ENCODE data around the gene AP1G1. TPM values are rescaled to one million over a fixed set of nuclear protein-coding genes. Genes with fewer than 3 reads are reported as not detected.

The AP1G1 gene
- total RNA-seq, 1 donor from 2014 or later, result 104 TPM

GRCh38 chr16:71775949-71776348 lies 32.7 kb downstream of the AP1G1 start:
- no peaks in the 10 kb centered on the region for H3K36me3 Mint-ChIP-seq (ENCODE audit: unreplicated experiment)
- DNase-seq, result no peak
- H3K4me3 Mint-ChIP-seq (ENCODE audit: unreplicated experiment), result no peak overlapping the region
- H3K27me3 Mint-ChIP-seq (ENCODE audit: unreplicated experiment), result no peaks in the 10 kb centered on the region
- no peaks in the 10 kb centered on the region for H3K9me3 Mint-ChIP-seq (ENCODE audit: unreplicated experiment)
- TF ChIP-seq CTCF (IDR thresholded peaks at IDR 0.05; ENCODE audit: partially characterized antibody, unreplicated experiment), result no peak
- H3K27ac Mint-ChIP-seq (ENCODE audit: unreplicated experiment), result no peak overlapping the region
- no peaks in the 10 kb centered on the region for H3K4me1 Mint-ChIP-seq (ENCODE audit: low read depth, unreplicated experiment)

DNA sequence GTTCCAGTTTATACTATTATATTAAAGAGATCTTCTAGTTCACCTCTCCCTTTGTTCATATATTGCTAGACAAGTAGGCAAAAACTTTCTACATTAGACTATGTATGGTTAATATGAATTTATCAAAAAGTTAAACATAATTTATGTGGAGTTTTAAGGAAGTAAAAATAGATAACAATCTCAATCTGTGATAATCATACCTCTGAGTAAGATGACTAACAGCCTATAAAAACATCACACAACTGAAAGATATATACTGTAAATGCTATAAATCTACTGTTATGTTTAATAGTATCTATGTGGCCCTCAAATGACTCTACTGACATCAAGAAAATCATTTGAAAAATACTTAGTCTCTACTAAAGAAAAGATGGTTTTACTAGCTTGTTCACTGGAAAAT lies 37.1 kb downstream of the AP1G1 start:
- Mint-ChIP-seq H3K27me3 (ENCODE audit: unreplicated experiment) (no peaks in the 10 kb centered on the region), H3K4me1 (ENCODE audit: low read depth, unreplicated experiment) (no peaks in the 10 kb centered on the region), H3K36me3 (ENCODE audit: unreplicated experiment) (no peaks in the 10 kb centered on the region), H3K9me3 (ENCODE audit: unreplicated experiment) (no peaks in the 10 kb centered on the region), H3K4me3 (ENCODE audit: unreplicated experiment) (no peak overlapping the region), H3K27ac (ENCODE audit: unreplicated experiment) (no peak overlapping the region)
- no peak for DNase-seq
- TF ChIP-seq CTCF (IDR thresholded peaks at IDR 0.05; ENCODE audit: partially characterized antibody, unreplicated experiment), result no peak

DNA sequence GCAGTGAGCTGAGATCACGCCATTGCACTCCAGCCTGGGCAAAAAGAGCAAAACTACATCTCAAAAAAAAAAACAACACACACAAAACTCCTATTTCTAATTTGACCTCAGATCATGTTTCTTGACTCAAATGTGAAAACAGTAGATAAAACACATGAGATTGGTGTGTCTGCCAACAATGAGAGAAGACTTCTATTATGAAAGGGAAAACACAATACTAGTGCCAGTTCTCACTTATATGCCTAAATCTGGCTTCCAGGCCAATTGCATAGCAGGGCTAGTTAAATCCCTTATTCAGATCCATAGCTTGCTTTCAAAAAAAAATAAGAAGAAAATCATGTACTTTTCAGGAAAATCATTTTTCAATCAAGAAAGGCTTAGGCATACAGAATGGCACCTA lies 39.4 kb downstream of the AP1G1 start:
- TF ChIP-seq CTCF (IDR thresholded peaks at IDR 0.05; ENCODE audit: partially characterized antibody, unreplicated experiment), result no peak
- no peaks in the 10 kb centered on the region for H3K27me3 Mint-ChIP-seq (ENCODE audit: unreplicated experiment)
- no peaks in the 10 kb centered on the region for H3K4me1 Mint-ChIP-seq (ENCODE audit: low read depth, unreplicated experiment)
- no peak overlapping the region for H3K4me3 Mint-ChIP-seq (ENCODE audit: unreplicated experiment)
- no peak overlapping the region for H3K27ac Mint-ChIP-seq (ENCODE audit: unreplicated experiment)
- no peaks in the 10 kb centered on the region for H3K9me3 Mint-ChIP-seq (ENCODE audit: unreplicated experiment)
- H3K36me3 Mint-ChIP-seq (ENCODE audit: unreplicated experiment), result no peaks in the 10 kb centered on the region
- no peak for DNase-seq

DNA sequence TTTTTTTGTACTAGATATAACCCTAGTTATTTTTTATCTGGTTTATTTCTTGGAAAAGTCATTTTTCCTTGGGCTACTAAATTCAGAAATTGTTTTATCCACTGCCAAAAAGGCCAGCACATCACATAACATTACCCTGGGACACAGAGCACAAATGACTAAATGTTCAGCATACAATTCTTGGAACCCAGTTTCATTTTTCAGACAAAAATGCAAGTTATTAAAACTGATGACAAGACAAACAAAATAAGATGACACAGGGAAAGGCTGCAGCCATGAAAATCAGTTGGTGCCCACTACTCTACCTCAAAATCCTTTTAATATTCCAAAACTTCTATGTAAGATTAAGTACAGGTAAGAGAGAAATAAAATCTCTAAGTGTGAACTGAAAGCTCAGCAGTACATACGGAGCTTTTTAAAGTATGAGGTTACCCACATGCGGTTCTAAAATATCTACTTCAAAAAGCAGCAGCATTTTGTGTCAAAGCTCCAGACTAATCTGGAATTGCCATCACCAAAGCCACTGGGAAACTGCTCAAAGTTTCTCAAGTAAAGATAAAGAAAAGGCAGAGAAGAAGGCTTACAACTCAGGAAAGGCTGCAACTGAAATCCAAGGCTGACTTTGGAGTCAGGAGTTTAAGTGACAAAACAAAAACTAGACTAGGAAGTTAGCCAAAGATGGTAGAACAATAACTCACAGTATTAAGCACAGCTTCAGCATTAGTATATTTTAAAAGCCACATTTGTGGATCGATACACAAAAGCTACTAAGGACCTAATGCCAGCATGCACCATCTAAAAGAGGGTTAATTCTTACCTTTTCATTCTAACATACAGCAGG lies 41.4 kb downstream of the AP1G1 start:
- no peak for DNase-seq
- H3K9me3 Mint-ChIP-seq (ENCODE audit: unreplicated experiment), result no peaks in the 10 kb centered on the region
- H3K4me1 Mint-ChIP-seq (ENCODE audit: low read depth, unreplicated experiment), result no peaks in the 10 kb centered on the region
- H3K36me3 Mint-ChIP-seq (ENCODE audit: unreplicated experiment), result no peaks in the 10 kb centered on the region
- H3K27ac Mint-ChIP-seq (ENCODE audit: unreplicated experiment), result no peak overlapping the region
- no peak overlapping the region for H3K4me3 Mint-ChIP-seq (ENCODE audit: unreplicated experiment)
- H3K27me3 Mint-ChIP-seq (ENCODE audit: unreplicated experiment), result no peaks in the 10 kb centered on the region
- TF ChIP-seq CTCF (IDR thresholded peaks at IDR 0.05; ENCODE audit: partially characterized antibody, unreplicated experiment), result no peak

DNA sequence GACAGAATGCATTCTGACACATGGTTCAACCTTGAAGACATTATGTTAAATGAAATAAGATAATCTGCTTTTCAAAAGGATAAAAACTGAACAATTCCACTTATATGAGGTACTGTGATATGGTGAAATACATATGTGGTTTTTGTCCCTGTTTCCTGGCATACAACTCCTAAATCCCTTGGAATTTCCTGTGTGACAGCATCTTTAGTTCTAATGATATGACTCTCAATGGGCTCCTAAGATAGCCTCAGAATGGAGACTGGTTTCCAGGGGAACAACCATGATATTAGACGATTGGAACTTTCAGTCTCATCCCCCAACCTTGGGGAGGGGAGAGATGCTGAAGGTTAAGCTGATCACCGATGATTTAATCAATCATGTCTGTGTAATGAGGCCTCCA lies 46.4 kb downstream of the AP1G1 start:
- H3K4me1 Mint-ChIP-seq (ENCODE audit: low read depth, unreplicated experiment), result no peaks in the 10 kb centered on the region
- H3K9me3 Mint-ChIP-seq (ENCODE audit: unreplicated experiment), result no peaks in the 10 kb centered on the region
- no peak overlapping the region for H3K27ac Mint-ChIP-seq (ENCODE audit: unreplicated experiment)
- H3K27me3 Mint-ChIP-seq (ENCODE audit: unreplicated experiment), result no peaks in the 10 kb centered on the region
- DNase-seq, result no peak
- H3K4me3 Mint-ChIP-seq (ENCODE audit: unreplicated experiment), result no peak overlapping the region
- H3K36me3 Mint-ChIP-seq (ENCODE audit: unreplicated experiment), result no peaks in the 10 kb centered on the region
- no peak for TF ChIP-seq CTCF (IDR thresholded peaks at IDR 0.05; ENCODE audit: partially characterized antibody, unreplicated experiment)

Data from glutamatergic neuron (in vitro differentiated cells).